ENCODE results near the gene NEB. TPM values are rescaled to one million over a fixed set of nuclear protein-coding genes. Genes with fewer than 3 reads are reported as not detected.

The NEB gene
- polyA plus RNA-seq, 1 of the 3 experiments (the other 2 are of a cell fraction) = 0.02 TPM

DNA sequence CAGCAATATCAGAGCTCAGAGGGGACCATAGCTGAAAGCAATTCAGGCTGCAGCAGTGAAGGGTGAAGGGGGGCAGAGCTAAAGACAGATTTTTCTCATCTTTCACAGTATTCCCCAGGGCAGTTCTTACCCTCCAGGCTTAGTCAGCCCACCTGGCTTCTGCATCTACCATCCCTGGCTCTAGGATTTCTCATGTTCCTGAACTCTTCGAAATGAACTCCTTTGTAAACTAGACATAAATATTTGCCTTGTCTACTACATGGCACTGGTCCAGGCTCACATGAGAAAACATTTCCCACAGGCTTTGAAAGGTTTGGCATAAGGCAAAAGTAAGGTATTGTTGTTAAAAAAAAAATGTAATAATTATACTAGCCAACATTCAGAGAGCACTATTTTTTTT lies 23.6 kb upstream of the NEB start:
- peaks cover 0 to 10% of the 10 kb centered on the region in 2 experiments; a peak in 2 of 4 replicates for H3K4me1 ChIP-seq (ENCODE audit: control insufficient read depth in 1 of 2, insufficient read depth in 2 of 2, low read depth in 1 of 2, low read length in 1 of 2)
- TF ChIP-seq ELF1 (IDR thresholded peaks at IDR 0.05) = no peak
- TF ChIP-seq GABPA (IDR thresholded peaks at IDR 0.05; ENCODE audit: low read depth) = no peak
- TF ChIP-seq TCF12 (IDR thresholded peaks at IDR 0.05) = no peak
- TF ChIP-seq, protein P1, sequence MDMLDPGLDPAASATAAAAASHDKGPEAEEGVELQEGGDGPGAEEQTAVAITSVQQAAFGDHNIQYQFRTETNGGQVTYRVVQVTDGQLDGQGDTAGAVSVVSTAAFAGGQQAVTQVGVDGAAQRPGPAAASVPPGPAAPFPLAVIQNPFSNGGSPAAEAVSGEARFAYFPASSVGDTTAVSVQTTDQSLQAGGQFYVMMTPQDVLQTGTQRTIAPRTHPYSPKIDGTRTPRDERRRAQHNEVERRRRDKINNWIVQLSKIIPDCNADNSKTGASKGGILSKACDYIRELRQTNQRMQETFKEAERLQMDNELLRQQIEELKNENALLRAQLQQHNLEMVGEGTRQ (IDR thresholded peaks at IDR 0.05; ENCODE audit: borderline replicate concordance, low read depth, low read length) = no peak
- TF ChIP-seq, protein P2, sequence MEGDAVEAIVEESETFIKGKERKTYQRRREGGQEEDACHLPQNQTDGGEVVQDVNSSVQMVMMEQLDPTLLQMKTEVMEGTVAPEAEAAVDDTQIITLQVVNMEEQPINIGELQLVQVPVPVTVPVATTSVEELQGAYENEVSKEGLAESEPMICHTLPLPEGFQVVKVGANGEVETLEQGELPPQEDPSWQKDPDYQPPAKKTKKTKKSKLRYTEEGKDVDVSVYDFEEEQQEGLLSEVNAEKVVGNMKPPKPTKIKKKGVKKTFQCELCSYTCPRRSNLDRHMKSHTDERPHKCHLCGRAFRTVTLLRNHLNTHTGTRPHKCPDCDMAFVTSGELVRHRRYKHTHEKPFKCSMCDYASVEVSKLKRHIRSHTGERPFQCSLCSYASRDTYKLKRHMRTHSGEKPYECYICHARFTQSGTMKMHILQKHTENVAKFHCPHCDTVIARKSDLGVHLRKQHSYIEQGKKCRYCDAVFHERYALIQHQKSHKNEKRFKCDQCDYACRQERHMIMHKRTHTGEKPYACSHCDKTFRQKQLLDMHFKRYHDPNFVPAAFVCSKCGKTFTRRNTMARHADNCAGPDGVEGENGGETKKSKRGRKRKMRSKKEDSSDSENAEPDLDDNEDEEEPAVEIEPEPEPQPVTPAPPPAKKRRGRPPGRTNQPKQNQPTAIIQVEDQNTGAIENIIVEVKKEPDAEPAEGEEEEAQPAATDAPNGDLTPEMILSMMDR (IDR thresholded peaks at IDR 0.05) = no peak
- TF ChIP-seq MEF2A (IDR thresholded peaks at IDR 0.05; ENCODE audit: borderline replicate concordance, low read depth) = no peak
- TF ChIP-seq GATA2 (CRISPR knock-in tag; IDR thresholded peaks at IDR 0.05) = no peak
- H3K36me3 ChIP-seq (replicated peaks in 1 of 2; ENCODE audit: control insufficient read depth in 1 of 2, insufficient read depth in 2 of 2, low read length in 1 of 2) = no peaks in the 10 kb centered on the region
- no peaks in the 10 kb centered on the region for H3K9me2 ChIP-seq
- DNase-seq = no peak
- H3K9ac ChIP-seq = no peak overlapping the region
- no peak overlapping the region for H3K4me2 ChIP-seq
- CTCF ChIA-PET = no interaction called here
- H3K4me3 ChIP-seq (ENCODE audit: low read depth in 2 of 2, low read length in 1 of 2) = no peak overlapping the region
- POLR2A ChIA-PET = no interaction called here
- 50% methylated on average over 1 of the region's 1 CpG for WGBS (ENCODE audit: low lambda C conversion rate)
- no peaks in the 10 kb centered on the region for H3K27me3 ChIP-seq (ENCODE audit: insufficient read depth)
- no peaks in the 10 kb centered on the region for H4K20me1 ChIP-seq (ENCODE audit: insufficient read depth)
- H2AFZ ChIP-seq (ENCODE audit: low read depth) = no peak overlapping the region
- H3K27ac ChIP-seq (ENCODE audit: low read depth in 2 of 2, low read length in 1 of 2) = no peak overlapping the region
- H3F3A ChIP-seq (replicated peaks; ENCODE audit: insufficient read depth) = no peaks in the 10 kb centered on the region
- H3K9me3 ChIP-seq = no peaks in the 10 kb centered on the region
- H3K79me2 ChIP-seq (ENCODE audit: insufficient read depth) = no peaks in the 10 kb centered on the region

DNA sequence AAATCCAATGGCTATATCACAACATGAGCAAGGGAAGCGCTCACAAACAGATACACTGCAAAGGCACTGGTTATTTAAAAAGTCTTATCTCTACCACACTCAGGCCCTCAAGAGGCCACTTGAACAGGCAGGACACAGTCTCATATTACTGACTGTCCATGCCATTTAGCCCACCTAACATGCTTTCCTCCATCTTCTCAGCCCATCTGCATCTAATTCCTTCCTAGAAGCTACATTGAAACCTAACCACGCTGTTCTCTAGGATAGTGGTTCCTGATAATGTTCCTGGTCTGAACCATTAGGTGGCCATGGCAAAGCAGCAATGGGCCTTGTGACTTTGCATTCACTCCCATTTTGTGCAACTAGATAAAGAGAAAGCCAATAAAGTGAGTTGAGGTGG lies 22.5 kb upstream of the NEB start:
- Histone ChIP-seq H3K4me3 (ENCODE audit: low read depth in 2 of 2, low read length in 1 of 2) (no peak overlapping the region), H3K36me3 (replicated peaks in 1 of 2; ENCODE audit: control insufficient read depth in 1 of 2, insufficient read depth in 2 of 2, low read length in 1 of 2) (no peaks in the 10 kb centered on the region), H3K27ac (ENCODE audit: low read depth in 2 of 2, low read length in 1 of 2) (no peak overlapping the region), H3K4me1 (ENCODE audit: control insufficient read depth in 1 of 2, insufficient read depth in 2 of 2, low read depth in 1 of 2, low read length in 1 of 2) (peaks cover 0 to 4% of the 10 kb centered on the region in 2 experiments; a peak in 1 of 4 replicates), H3F3A (replicated peaks; ENCODE audit: insufficient read depth) (no peaks in the 10 kb centered on the region), H3K9me3 (no peaks in the 10 kb centered on the region), H2AFZ (ENCODE audit: low read depth) (no peak overlapping the region), H3K27me3 (ENCODE audit: insufficient read depth) (no peaks in the 10 kb centered on the region), H4K20me1 (ENCODE audit: insufficient read depth) (no peaks in the 10 kb centered on the region), H3K4me2 (no peak overlapping the region), H3K9ac (no peak overlapping the region), H3K9me2 (no peaks in the 10 kb centered on the region), H3K79me2 (ENCODE audit: insufficient read depth) (no peaks in the 10 kb centered on the region)
- TF ChIP-seq, protein P3, sequence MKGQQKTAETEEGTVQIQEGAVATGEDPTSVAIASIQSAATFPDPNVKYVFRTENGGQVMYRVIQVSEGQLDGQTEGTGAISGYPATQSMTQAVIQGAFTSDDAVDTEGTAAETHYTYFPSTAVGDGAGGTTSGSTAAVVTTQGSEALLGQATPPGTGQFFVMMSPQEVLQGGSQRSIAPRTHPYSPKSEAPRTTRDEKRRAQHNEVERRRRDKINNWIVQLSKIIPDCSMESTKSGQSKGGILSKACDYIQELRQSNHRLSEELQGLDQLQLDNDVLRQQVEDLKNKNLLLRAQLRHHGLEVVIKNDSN (IDR thresholded peaks at IDR 0.05; ENCODE audit: borderline replicate concordance, low read depth) = no peak
- TF ChIP-seq, protein P1 (IDR thresholded peaks at IDR 0.05; ENCODE audit: borderline replicate concordance, low read depth, low read length) = no peak
- TF ChIP-seq FOXM1 (IDR thresholded peaks at IDR 0.05; ENCODE audit: low read depth) = no peak
- TF ChIP-seq, protein P4, sequence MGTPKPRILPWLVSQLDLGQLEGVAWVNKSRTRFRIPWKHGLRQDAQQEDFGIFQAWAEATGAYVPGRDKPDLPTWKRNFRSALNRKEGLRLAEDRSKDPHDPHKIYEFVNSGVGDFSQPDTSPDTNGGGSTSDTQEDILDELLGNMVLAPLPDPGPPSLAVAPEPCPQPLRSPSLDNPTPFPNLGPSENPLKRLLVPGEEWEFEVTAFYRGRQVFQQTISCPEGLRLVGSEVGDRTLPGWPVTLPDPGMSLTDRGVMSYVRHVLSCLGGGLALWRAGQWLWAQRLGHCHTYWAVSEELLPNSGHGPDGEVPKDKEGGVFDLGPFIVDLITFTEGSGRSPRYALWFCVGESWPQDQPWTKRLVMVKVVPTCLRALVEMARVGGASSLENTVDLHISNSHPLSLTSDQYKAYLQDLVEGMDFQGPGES (IDR thresholded peaks at IDR 0.05; ENCODE audit: low read depth, low read length) = no peak
- TF ChIP-seq, protein P2 (IDR thresholded peaks at IDR 0.05) = no peak
- TF ChIP-seq YY1 (IDR thresholded peaks at IDR 0.05; ENCODE audit: low read depth) = no peak
- TF ChIP-seq ELF1 (IDR thresholded peaks at IDR 0.05) = no peak
- POLR2A ChIA-PET = no interaction called here
- WGBS (ENCODE audit: low lambda C conversion rate) = 89% methylated on average over 2 of the region's 2 CpGs
- DNase-seq = no peak
- CTCF ChIA-PET = interaction anchor here (1.9 kb wide), 1 partner anchor 269 kb away, joined by 7 read pairs; no protein-coding TSS in a partner anchor

All from SK-N-SH (cell line).